PC-3 (cell line): ENCODE results near the gene SCUBE3.

ENCODE experiments used
- CTCF ChIP-seq: fragments of 300-600 bp; sonication (generic); conservative IDR thresholded peaks from 2 replicates; pipeline ENCODE4 v1.5.1; 2017; ENCODE audit warnings: antibody characterized with exemption, low read depth, mild to moderate bottlenecking, low read length
- EZH2 ChIP-seq: fragments of 300-600 bp; sonication (generic); IDR thresholded peaks from one replicate; pipeline ENCODE4 v1.6.1; 2017; ENCODE audit warnings: antibody characterized with exemption, mild to moderate bottlenecking, low read length; ENCODE audit not compliant: unreplicated experiment

- TF ChIP-seq CTCF = no peak
- no peak for TF ChIP-seq EZH2
Measured at GRCh38 chr6:35176301-35177024, 37.3 kb upstream of the SCUBE3 start.
